ENCODE measurements around the gene ISLR2.
"Not testable (repeated sequence)": the region's sequence is repeated elsewhere in the genome, so short reads cannot be mapped to it uniquely, and the experiment has no call there.

ISLR2 gene

GRCh38 chr15:74130155-74130848 lies at the start of gene ISLR2:
Gene ISLR2, plus strand, starts transcription at chr15:74130586. Its CDS starts 2,169 bp downstream, at chr15:74132755.
- no peak for DNase-seq (ENCODE audit: low read depth)
- no peak within 1 kb of the TSS for H3K4me3 ChIP-seq (ENCODE audit: low read depth, low read length)
- no peak for TF ChIP-seq CTCF (IDR thresholded peaks at IDR 0.05; ENCODE audit: control insufficient read depth, extremely low read depth, insufficient read depth)

GRCh38 chr15:74082450-74082849 lies 47.9 kb upstream of the ISLR2 start, which contains the start of gene GOLGA6A:
Gene GOLGA6A, minus strand, starts transcription at chr15:74082550. Its CDS starts 41 bp downstream, at chr15:74082509.
- H3K4me3 ChIP-seq (ENCODE audit: low read depth, low read length); DNase-seq (ENCODE audit: low read depth): not testable (repeated sequence)

GRCh38 chr15:74094567-74094966 lies 35.8 kb upstream of the ISLR2 start:
- DNase-seq (ENCODE audit: low read depth); H3K4me3 ChIP-seq (ENCODE audit: low read depth, low read length): not testable (repeated sequence)

- not testable (repeated sequence) for H3K4me3 ChIP-seq (ENCODE audit: low read depth, low read length); DNase-seq (ENCODE audit: low read depth)
Observed at GRCh38 chr15:74095610-74096009, 34.8 kb upstream of the ISLR2 start.

GRCh38 chr15:74096753-74097474 lies 33.5 kb upstream of the ISLR2 start:
- DNase-seq (ENCODE audit: low read depth) = not testable (repeated sequence)

GRCh38 chr15:74099963-74100733 lies 30.2 kb upstream of the ISLR2 start:
- DNase-seq (ENCODE audit: low read depth) = peak; percentile 49
- H3K4me3 ChIP-seq (ENCODE audit: low read depth, low read length) = peak overlapping the region; percentile 56

More at GRCh38 chr15:74096753-74097474, 33.5 kb upstream of the ISLR2 start:
- H3K4me3 ChIP-seq (ENCODE audit: low read depth, low read length) = not testable (repeated sequence)

GRCh38 chr15:74108111-74108510 lies 22.3 kb upstream of the ISLR2 start:
- no peak for TF ChIP-seq CTCF (IDR thresholded peaks at IDR 0.05; ENCODE audit: control insufficient read depth, extremely low read depth, insufficient read depth)
- H3K4me3 ChIP-seq (ENCODE audit: low read depth, low read length) = no peak overlapping the region
- no peak for DNase-seq (ENCODE audit: low read depth)

GRCh38 chr15:74108611-74109010 lies 21.8 kb upstream of the ISLR2 start:
- DNase-seq (ENCODE audit: low read depth); H3K4me3 ChIP-seq (ENCODE audit: low read depth, low read length): not testable (repeated sequence)

- DNase-seq (ENCODE audit: low read depth) = no peak
- no peak for TF ChIP-seq CTCF (IDR thresholded peaks at IDR 0.05; ENCODE audit: control insufficient read depth, extremely low read depth, insufficient read depth)
- H3K4me3 ChIP-seq (ENCODE audit: low read depth, low read length) = no peak overlapping the region
Observed at GRCh38 chr15:74109713-74110112, 20.7 kb upstream of the ISLR2 start.

- no peak for DNase-seq (ENCODE audit: low read depth)
- TF ChIP-seq CTCF (IDR thresholded peaks at IDR 0.05; ENCODE audit: control insufficient read depth, extremely low read depth, insufficient read depth) = no peak
Observed at GRCh38 chr15:74120426-74120825, 10.0 kb upstream of the ISLR2 start.

More at GRCh38 chr15:74120426-74120825, 10.0 kb upstream of the ISLR2 start:
- no peak overlapping the region for H3K4me3 ChIP-seq (ENCODE audit: low read depth, low read length)
